Measurements from ENCODE around the gene INSIG1. TPM values are rescaled to one million over a fixed set of nuclear protein-coding genes. Genes with fewer than 3 reads are reported as not detected.

Gene INSIG1
- polyA plus RNA-seq, 2 donors = 17.7 to 40.3 TPM

DNA sequence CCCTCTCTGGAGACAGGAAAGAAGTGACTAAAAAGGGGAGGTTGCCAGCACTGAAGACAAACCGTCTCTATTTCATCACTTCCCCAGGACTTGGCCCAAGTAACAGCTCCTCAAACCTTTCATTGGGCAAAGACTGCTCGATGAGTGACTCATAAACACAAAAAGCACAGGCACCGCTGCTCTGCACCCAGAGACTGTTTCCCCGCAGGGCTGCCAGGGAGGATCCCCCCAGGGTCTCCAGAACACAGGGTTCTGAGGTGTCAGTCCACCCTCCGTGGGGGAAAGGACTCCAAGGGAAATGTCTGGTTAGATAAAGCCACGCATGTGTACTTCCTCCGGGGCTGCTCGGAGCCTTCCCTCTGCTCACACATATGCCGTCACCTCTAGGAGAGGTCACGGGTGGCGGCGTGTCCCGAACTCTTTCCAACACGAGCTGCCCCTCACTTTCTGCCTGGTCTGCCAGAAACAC lies 59.9 kb downstream of the INSIG1 start:
- Histone ChIP-seq H3K9me3 (ENCODE audit: control insufficient read depth in 2 of 2, insufficient read depth in 1 of 2, low read depth in 1 of 2, low read length in 1 of 2) (peaks cover 0 to 2% of the 10 kb centered on the region in 2 donors), H3K36me3 (ENCODE audit: control insufficient read depth in 2 of 2, insufficient read depth in 2 of 2, low read length in 1 of 2) (no peaks in the 10 kb centered on the region), H3K27me3 (ENCODE audit: control insufficient read depth in 1 of 2, insufficient read depth in 2 of 2, low read length in 2 of 2) (peaks cover 0 to 2% of the 10 kb centered on the region in 2 donors), H3K27ac (ENCODE audit: low read depth in 2 of 2, low read length in 1 of 2) (no peak overlapping the region), H3K4me1 (ENCODE audit: control insufficient read depth in 2 of 2, insufficient read depth in 2 of 2, low read length in 1 of 2) (peaks cover 0 to 2% of the 10 kb centered on the region in 2 donors), H3K4me3 (ENCODE audit: low read depth in 1 of 2, low read length in 2 of 2) (no peak overlapping the region)
- 43 to 57% methylated on average over 14 of the region's 14 CpGs for WGBS, 2 donors

DNA sequence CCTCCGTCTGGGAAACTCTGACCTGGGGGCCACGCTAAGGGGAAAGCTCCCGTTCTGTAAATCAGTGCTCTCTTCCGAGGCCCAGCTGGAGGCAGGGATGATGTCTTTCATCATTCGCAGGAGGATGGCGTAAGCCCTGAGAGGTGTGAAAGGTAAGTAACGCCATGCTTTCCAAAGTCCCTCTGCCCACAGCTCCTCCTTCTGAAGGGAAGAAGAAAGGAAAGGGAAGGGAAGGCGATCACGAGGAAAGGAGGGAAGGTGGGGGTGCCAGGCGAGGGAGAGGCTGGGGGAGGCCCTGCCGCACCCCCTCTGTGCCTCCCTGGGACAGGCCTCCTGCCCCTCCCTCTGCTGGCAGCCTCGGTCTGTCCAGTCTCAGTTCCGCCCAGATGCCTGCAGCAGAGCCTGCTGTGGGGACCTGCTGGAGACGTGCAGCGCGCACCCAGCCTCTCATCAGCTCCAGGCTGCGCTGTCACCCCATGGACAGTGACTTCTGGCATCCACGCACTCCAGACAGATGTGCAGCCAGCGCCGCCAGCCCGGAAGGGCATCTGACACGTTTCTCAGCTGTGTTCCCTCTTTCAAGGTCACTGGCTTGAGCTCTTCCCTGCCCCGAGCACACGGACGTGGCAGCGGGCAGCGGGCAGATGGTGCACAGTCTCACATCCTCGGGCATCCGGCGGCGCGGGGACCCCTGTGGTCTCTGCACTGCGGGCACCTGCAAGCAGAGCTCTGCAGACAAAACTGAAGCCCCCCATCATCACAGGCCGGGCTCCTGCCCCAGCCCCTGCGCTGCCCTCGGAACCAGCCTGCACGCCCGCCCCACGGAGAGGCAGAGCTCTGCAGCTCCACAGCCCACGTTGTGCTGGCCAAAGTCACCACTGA lies 60.6 kb downstream of the INSIG1 start:
- Histone ChIP-seq H3K36me3 (ENCODE audit: control insufficient read depth in 2 of 2, insufficient read depth in 2 of 2, low read length in 1 of 2) (no peaks in the 10 kb centered on the region), H3K27ac (ENCODE audit: low read depth in 2 of 2, low read length in 1 of 2) (no peak overlapping the region), H3K4me3 (ENCODE audit: low read depth in 1 of 2, low read length in 2 of 2) (no peak overlapping the region), H3K9me3 (ENCODE audit: control insufficient read depth in 2 of 2, insufficient read depth in 1 of 2, low read depth in 1 of 2, low read length in 1 of 2) (peaks cover 0 to 2% of the 10 kb centered on the region in 2 donors), H3K27me3 (ENCODE audit: control insufficient read depth in 1 of 2, insufficient read depth in 2 of 2, low read length in 2 of 2) (peaks cover 0 to 2% of the 10 kb centered on the region in 2 donors), H3K4me1 (ENCODE audit: control insufficient read depth in 2 of 2, insufficient read depth in 2 of 2, low read length in 1 of 2) (peaks cover 0 to 2% of the 10 kb centered on the region in 2 donors)
- 55 to 57% methylated on average over 40 of the region's 40 CpGs for WGBS, 2 donors

GRCh38 chr7:155358948-155359712 lies 61.5 kb downstream of the INSIG1 start:
- Histone ChIP-seq H3K36me3 (ENCODE audit: control insufficient read depth in 2 of 2, insufficient read depth in 2 of 2, low read length in 1 of 2) (no peaks in the 10 kb centered on the region), H3K9me3 (ENCODE audit: control insufficient read depth in 2 of 2, insufficient read depth in 1 of 2, low read depth in 1 of 2, low read length in 1 of 2) (peaks cover 0 to 2% of the 10 kb centered on the region in 2 donors), H3K4me1 (ENCODE audit: control insufficient read depth in 2 of 2, insufficient read depth in 2 of 2, low read length in 1 of 2) (peaks cover 0 to 2% of the 10 kb centered on the region in 2 donors), H3K27ac (ENCODE audit: low read depth in 2 of 2, low read length in 1 of 2) (no peak overlapping the region), H3K4me3 (ENCODE audit: low read depth in 1 of 2, low read length in 2 of 2) (no peak overlapping the region), H3K27me3 (ENCODE audit: control insufficient read depth in 1 of 2, insufficient read depth in 2 of 2, low read length in 2 of 2) (peaks cover under 1 to 2% of the 10 kb centered on the region in 2 donors)
- 57 to 59% methylated on average over 16 of the region's 16 CpGs for WGBS, 2 donors

Other genes with a start within 250 kb of the INSIG1 start
- not detected for gene HTR5A, start 227.6 kb upstream of the INSIG1 start, polyA plus RNA-seq
- gene EN2, start 160.3 kb downstream of the INSIG1 start, polyA plus RNA-seq = under 1 TPM; 0.01 to 0.02 TPM
- not detected for gene CNPY1, start 248.7 kb downstream of the INSIG1 start, polyA plus RNA-seq